ENCODE results near the gene DSE.

GRCh38 chr6:116373940-116374339, 3.2 kb downstream of the DSE start:
- no peak for TF ChIP-seq SRF (IDR thresholded peaks at IDR 0.05; ENCODE audit: low read depth)
- no peak for TF ChIP-seq CTCF (IDR thresholded peaks at IDR 0.05 in 2 of 3, conservative IDR thresholded peaks at IDR 0.05 in 1 of 3; ENCODE audit: borderline replicate concordance in 1 of 3, insufficient read depth in 1 of 3, low read depth in 2 of 3, low read length in 2 of 3)
- no peak for TF ChIP-seq POLR2AphosphoS5 (IDR thresholded peaks at IDR 0.05; ENCODE audit: low read depth, low read length)
- no peak for TF ChIP-seq EZH2phosphoT487 (IDR thresholded peaks at IDR 0.05; ENCODE audit: borderline replicate concordance)
- no peak for TF ChIP-seq SP1 (IDR thresholded peaks at IDR 0.05; ENCODE audit: low read depth)
- TF ChIP-seq SIN3A (IDR thresholded peaks at IDR 0.05; ENCODE audit: low read depth): no peak
- no peak for TF ChIP-seq RAD21 (IDR thresholded peaks at IDR 0.05; ENCODE audit: low read depth)
- TF ChIP-seq YY1 (IDR thresholded peaks at IDR 0.05; ENCODE audit: extremely low read depth, insufficient replicate concordance, low read depth, low read length): no peak
- no peak for TF ChIP-seq REST (IDR thresholded peaks at IDR 0.05; ENCODE audit: low read depth)
- no peak for TF ChIP-seq CEBPB (IDR thresholded peaks at IDR 0.05; ENCODE audit: low read depth)
- TF ChIP-seq MAX (IDR thresholded peaks at IDR 0.05): no peak
- TF ChIP-seq JUND (IDR thresholded peaks at IDR 0.05): no peak
- no peak for TF ChIP-seq CBX3 (IDR thresholded peaks at IDR 0.05; ENCODE audit: low read depth)
